IPS-NIHi11 (cell line): Measurements from ENCODE around the gene KRTAP5-9.
"Not testable (repeated sequence)": the region's sequence is repeated elsewhere in the genome, so short reads cannot be mapped to it uniquely, and the experiment has no call there.

ENCODE experiments used
- DNase-seq: peaks from one replicate; pipeline ENCODE4 v3.0.0; 2012; ENCODE audit warnings: mixed read lengths, low spot score

Gene KRTAP5-9

DNA sequence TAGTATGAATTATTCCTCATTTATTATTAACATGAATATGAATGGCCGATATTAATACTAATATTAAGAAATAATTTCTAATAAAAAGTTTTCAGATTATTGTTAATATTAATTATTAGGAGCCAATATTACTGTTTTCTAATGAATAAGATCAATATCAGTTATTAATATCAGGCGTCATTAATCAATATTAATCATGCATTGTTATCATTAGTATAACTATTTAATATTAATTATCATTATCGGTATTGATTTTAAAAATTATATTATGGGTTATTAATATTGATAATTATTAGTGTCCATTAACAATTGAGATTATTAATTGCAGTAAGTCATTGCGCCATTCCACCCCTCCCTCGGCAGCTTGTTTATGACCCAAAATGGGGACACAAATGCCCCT lies 37.5 kb downstream of the KRTAP5-9 start:
- DNase-seq = not testable (repeated sequence)

DNA sequence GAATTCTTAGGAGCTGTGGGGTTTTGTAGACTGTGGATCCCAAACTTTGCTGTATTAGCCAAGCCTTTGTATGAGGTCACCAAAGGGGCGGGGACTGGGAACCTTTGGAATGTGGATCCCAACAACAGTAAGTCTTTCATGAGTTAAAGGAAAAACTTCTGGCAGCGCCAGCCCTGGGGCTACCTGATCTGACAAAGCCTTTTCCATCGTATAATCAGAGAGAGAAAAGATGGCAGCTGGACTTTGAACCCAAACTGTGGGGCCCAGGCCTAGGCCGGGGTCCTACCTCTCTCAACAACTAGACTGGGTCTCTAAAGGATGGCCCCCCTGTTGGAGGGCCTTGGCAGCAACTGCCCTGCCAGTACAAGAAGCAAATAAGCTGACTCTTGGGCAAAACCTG lies 40.1 kb downstream of the KRTAP5-9 start:
- not testable (repeated sequence) for DNase-seq

DNA sequence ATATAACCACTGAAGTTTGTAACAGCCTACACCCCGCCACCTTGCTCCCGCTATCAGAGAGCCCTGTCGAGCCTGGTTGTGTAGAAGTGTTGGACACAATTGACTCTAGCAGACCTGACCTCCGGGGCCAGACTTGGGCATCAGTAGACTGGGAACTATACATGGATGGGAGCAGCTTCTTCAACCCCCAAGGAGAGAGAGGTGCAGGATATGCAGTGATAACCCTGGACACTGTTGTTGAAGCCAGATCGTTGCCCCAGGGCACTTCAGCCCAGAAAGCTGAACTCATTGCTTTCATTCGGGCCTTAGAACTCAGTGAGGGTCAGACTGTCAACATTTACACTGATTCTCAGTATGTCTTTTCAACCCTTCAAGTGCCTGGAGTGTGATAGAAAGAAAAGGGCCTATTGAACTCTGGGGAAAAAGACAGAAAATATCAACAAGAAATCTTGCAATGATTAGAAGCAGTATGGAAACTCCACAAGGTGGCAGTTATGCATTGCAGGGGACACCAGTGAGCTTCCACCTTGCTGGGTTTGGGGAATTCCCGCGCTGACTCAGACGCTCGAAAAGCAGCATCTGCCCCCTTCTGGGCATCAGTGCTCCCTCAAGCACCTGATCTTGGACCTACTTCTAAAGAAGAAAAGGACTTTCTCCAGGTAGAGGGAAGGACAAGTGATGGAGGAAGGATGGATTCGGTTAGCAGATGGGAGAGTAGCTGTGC lies 40.8 kb downstream of the KRTAP5-9 start:
- not testable (repeated sequence) for DNase-seq

DNA sequence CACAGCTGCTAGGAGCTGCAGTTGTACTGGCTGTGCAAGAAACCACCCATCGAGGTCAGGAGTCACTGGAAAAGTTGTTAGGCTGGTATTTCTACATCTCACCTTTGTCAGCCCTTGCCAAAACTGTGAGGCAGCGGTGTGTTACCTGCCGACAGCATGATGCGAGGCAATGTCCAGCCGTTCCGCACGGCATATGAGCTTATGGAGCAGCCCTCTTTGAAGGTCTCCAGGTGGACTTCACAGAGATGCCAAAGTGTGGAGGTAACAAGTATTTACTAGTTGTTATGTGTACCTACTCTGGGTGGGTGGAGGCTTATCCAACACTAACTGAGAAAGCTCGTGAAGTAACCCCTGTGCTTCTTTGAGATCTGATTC lies 41.3 kb downstream of the KRTAP5-9 start:
- not testable (repeated sequence) for DNase-seq
